Measurements from ENCODE around the gene CNTNAP3.
"Not testable (repeated sequence)": the region's sequence is repeated elsewhere in the genome, so short reads cannot be mapped to it uniquely, and the experiment has no call there.

The CNTNAP3 gene

DNA sequence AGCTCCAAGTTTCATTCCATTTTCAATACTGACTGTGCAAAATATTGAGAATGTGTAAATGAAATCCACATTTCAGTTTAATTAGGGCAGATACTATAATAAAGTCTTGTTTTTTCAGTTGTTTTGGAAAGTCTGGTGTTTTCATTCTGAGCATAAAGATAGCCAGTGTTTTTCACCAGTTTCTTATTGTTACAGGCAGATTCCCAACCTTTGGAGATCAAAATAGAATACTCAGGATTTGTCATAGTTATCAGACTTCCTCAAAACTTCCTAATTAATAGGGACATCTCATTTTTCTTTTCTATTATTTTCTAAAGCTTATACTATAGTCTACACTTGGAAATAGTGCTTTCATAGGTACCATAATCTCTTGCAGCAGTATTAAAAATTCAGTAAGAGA, 176.2 kb downstream of the CNTNAP3 start:
- not testable (repeated sequence) for H3K27me3 ChIP-seq, H3K9ac ChIP-seq, H3K27ac ChIP-seq, H3K4me3 ChIP-seq, H4K20me1 ChIP-seq, H3K4me1 ChIP-seq, H3K4me2 ChIP-seq, H3K9me3 ChIP-seq, H3K36me3 ChIP-seq

DNA sequence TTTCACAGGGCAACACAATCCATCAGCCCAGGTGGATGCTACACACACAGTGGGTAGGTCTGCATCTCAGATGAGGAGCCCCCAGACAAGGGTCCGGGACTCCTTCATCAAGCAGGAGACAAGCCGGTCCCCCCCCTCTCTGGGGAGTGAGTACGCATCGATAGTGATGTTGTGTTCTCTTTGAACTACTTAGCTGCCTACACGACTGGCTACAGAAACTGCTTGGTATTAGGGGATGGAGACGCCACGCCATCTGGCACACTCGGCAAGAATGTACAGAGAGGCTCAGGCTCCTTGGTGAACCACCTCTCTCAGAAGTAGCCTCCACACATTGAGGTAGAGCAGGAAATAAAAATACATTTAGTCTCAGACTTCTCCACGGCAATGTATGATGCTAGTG, 179.8 kb downstream of the CNTNAP3 start:
- Histone ChIP-seq H3K9ac (no peak overlapping the region), H3K27ac (no peak overlapping the region), H3K36me3 (no peaks in the 10 kb centered on the region), H3K9me3 (no peaks in the 10 kb centered on the region), H3K4me3 (no peak overlapping the region), H4K20me1 (no peaks in the 10 kb centered on the region), H3K4me1 (no peaks in the 10 kb centered on the region), H3K4me2 (no peak overlapping the region), H3K27me3 (no peaks in the 10 kb centered on the region)
- TF ChIP-seq Cebpa-rat (IDR thresholded peaks at IDR 0.05), result no peak

DNA sequence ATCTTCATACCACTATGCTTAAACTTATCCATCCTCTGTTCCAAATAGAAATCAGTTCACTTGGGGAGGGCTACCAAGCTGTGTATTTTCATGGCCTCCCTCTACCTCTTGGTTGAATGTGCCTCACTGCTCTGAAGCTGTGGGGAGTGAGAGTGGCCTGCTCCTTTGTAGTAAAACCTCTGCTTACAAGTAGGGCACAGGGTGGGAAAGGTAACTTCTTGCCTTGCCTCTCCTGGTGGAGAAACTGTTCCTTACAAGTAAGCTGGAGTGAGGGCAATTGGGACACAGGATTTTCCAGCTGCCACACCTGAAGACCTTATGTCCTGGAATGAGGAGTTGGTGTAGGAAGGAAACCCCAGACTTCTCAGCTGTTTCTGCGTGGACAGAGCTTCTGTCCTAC, 190.8 kb downstream of the CNTNAP3 start:
- H3K4me2 ChIP-seq, H3K36me3 ChIP-seq, H3K9me3 ChIP-seq, H3K27ac ChIP-seq, H3K9ac ChIP-seq, H4K20me1 ChIP-seq, H3K4me3 ChIP-seq, H3K27me3 ChIP-seq, H3K4me1 ChIP-seq: not testable (repeated sequence)

DNA sequence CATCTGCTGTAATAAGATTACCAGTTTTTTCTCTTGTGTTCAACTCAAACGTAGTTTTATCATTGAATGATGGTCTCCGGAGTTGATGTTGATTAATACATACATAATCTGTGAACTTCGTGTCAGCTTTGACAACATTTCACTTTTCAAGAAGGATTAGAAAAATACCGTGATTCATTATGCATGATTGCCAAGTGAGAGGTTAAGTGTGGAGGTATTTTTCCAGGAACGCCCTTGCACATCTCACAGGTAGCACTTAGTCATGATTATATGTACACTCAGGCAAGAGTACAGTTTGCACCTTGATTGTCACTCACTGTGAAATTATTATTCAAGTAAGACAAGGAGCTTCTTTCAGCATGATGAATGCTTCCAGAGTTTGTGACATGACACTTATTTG, 202.7 kb downstream of the CNTNAP3 start:
- H3K27ac ChIP-seq, H3K4me3 ChIP-seq: not testable (repeated sequence)

DNA sequence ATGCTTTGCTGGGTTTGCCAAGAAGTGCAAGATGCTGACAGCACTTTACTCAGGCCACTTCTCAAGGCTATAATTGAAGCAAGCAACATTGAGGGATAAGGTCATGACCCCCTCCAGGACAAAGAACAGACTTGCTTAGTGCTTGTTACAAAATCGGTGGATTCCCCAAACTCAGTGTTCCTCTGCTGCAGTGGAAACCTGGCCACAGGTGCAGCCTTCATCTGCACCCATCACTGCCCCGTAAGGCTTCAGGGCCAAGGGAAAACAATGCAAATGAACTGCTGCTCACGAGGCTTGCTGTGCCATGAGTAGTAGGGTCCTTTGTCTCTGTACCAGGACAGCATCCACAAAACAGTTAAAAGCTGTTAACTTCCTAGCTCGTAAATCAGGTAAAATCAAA, 205.4 kb downstream of the CNTNAP3 start:
- H3K4me3 ChIP-seq, H3K27ac ChIP-seq, H3K4me2 ChIP-seq, H3K4me1 ChIP-seq, H3K27me3 ChIP-seq, H3K36me3 ChIP-seq, H3K9me3 ChIP-seq, H4K20me1 ChIP-seq, H3K9ac ChIP-seq: not testable (repeated sequence)

More for the DNA sequence above, 202.7 kb downstream of the CNTNAP3 start:
- not testable (repeated sequence) for H3K27me3 ChIP-seq, H3K4me1 ChIP-seq, H3K9ac ChIP-seq, H3K9me3 ChIP-seq, H4K20me1 ChIP-seq, H3K4me2 ChIP-seq, H3K36me3 ChIP-seq

DNA sequence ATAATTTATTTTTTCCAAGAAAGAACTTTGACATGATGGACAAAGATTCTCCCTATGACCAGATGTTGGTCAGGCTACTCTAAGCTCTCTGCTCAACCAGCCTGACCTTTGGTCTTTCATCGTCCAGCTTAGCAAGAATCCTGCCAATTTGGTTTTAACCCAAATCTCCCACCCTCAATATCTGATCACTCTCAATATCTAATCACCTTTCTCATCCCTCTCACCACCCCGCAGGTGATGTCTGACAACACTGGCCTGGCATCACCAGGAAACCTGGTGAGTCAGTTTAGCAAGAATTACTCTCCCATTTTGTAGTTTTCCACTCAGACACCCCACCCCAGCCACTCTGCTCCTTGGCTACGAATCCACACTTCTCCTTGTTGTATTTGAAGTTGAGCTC, 207.9 kb downstream of the CNTNAP3 start:
- H3K9ac ChIP-seq, H3K4me1 ChIP-seq, H4K20me1 ChIP-seq, H3K4me2 ChIP-seq, H3K27me3 ChIP-seq, H3K27ac ChIP-seq, H3K9me3 ChIP-seq, H3K4me3 ChIP-seq, H3K36me3 ChIP-seq: not testable (repeated sequence)

DNA sequence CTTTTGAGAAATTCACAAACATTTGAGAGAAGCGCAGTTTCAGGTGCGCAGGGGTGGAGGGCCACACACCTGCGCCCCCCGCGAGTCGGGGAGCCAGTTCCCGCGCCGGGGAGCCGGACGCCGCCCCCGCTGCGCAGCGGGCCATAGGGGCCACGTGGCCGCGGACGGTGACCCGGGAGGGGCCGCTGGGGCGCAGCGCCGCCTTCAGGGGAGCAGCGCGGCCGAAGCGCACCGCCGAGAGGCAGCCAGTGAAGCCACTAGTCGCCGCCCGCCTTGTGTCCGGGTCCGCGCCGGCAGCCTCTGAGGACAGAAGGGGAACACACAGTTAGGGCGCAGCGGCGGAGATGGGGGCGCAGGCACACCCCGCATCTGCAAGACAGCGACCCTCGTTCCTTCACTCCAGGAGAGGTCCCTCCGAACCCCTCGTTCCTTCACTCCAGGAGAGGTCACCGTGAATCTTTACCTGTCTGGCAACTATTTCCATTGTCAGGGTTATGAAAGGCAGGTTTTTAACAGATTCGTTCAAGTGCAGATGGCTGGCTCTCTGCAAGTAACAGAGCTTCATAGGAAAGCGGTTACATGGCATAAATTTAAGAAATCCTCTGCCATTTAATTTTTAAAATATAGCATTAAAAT, 209.2 kb downstream of the CNTNAP3 start:
- not testable (repeated sequence) for H3K9me3 ChIP-seq, H3K4me1 ChIP-seq, H4K20me1 ChIP-seq, H3K27ac ChIP-seq, H3K4me3 ChIP-seq, H3K9ac ChIP-seq, H3K4me2 ChIP-seq, H3K27me3 ChIP-seq, H3K36me3 ChIP-seq

DNA sequence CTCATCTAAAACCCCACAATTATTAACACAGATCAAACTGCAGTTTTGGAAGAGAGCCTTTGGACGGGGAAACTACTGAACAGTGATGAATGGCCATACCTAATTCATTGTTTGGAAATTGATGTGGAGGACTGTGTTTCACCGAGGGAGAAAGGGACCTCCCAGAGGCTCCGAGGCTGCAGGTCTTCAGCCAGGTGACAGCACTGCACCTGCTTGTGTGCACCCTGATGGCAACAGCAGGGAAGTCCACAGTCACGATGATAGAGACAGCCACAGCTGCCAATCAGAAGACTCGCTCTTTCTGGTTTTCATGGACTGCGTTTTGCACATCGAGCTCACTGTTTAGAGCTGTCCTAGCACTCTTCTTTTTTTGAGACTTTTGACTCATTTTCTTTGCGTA, 214.4 kb downstream of the CNTNAP3 start:
- not testable (repeated sequence) for H3K9ac ChIP-seq, H3K4me3 ChIP-seq, H3K36me3 ChIP-seq, H3K27me3 ChIP-seq, H3K27ac ChIP-seq, H3K4me2 ChIP-seq, H4K20me1 ChIP-seq, H3K4me1 ChIP-seq, H3K9me3 ChIP-seq

DNA sequence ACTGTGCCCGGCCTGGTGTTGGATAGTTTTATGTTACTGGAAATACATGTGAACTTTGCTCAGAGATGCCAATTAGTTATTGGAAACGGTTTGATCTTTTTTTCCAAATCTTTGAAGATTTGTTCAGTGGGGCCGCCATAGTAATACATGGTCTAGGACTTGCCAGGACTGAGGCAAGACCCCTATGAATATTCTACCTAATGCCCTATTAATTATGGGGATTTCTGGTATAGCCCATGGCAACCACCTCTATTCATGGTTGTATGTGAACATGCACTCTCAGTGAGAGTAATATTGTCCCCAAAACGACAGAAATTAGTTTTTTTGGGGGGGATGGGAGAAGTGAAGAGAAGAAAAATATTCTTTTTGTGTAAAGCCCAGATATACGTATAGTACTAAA, 220.3 kb downstream of the CNTNAP3 start:
- peaks cover 12% of the 10 kb centered on the region; the same call in 1 of the 2 replicates for H3K9me3 ChIP-seq
- H3K36me3 ChIP-seq, H3K27me3 ChIP-seq, H3K4me3 ChIP-seq, H3K4me1 ChIP-seq, H3K9ac ChIP-seq, H3K27ac ChIP-seq, H3K4me2 ChIP-seq, H4K20me1 ChIP-seq: not testable (repeated sequence)

DNA sequence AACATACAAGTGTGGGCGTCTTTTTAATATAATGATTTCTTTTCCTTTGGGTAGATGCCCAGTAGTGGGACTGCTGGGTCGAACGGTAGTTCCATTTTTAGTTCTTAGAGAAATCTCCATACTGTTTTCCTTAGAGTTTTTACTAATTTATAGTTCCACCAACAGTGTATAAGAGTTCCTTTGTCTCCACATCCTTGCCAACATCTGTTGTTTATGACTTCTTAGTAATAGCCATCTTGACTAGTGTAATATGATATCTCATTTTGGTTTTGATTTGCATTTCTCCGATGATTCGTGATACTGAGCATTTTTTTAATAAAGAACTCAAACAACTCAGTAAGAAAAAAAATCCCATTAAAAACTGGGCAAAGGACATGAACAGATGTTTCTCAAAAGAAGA, 225.0 kb downstream of the CNTNAP3 start:
- not testable (repeated sequence) for H3K9ac ChIP-seq, H3K27me3 ChIP-seq, H3K4me3 ChIP-seq, H3K27ac ChIP-seq, H3K4me2 ChIP-seq, H3K36me3 ChIP-seq, H3K4me1 ChIP-seq, H4K20me1 ChIP-seq
- H3K9me3 ChIP-seq, result peaks cover 12% of the 10 kb centered on the region; the same call in 1 of the 2 replicates

DNA sequence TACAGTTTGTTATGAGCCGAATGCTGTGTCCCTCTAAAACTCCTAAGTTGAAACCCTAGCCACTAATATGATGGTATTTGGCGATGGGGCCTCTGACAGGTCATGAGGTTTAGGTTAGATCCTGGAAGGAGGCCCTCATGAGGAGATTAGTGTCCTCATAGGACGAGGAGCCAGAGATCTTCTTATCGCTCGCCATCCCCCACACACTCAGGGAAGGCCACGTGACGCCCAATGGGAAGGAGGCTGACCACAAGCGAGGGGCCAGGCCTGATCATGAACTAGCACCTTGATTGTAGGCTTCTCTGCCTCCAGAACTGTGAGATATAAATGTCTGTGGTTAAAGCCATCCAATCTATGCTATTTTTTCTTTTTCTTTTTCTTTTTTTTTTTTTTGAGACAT, 233.5 kb downstream of the CNTNAP3 start:
- not testable (repeated sequence) for H4K20me1 ChIP-seq, H3K9me3 ChIP-seq, H3K4me1 ChIP-seq, H3K27ac ChIP-seq, H3K4me2 ChIP-seq, H3K27me3 ChIP-seq, H3K9ac ChIP-seq, H3K36me3 ChIP-seq, H3K4me3 ChIP-seq

DNA sequence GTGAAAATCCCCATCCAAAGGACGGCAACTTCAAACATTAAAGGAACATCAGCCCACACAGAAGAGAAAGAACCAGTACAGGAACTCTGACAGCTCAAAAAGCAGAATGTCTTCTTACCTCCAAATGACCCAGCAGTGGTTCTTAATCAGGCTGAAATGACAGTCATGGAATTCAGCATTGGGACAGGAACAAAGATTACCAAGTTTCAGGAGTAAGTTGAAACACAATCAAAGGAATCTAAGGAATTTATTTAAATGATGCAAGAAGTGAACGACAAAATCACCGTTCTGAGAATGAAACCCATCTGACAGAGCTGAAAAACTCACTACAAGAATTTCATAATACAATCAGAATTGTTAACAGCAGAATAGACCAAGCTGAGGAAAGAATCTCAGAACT, 241.1 kb downstream of the CNTNAP3 start:
- H4K20me1 ChIP-seq, H3K9me3 ChIP-seq, H3K9ac ChIP-seq, H3K27me3 ChIP-seq, H3K4me3 ChIP-seq, H3K27ac ChIP-seq, H3K36me3 ChIP-seq, H3K4me2 ChIP-seq, H3K4me1 ChIP-seq: not testable (repeated sequence)

DNA sequence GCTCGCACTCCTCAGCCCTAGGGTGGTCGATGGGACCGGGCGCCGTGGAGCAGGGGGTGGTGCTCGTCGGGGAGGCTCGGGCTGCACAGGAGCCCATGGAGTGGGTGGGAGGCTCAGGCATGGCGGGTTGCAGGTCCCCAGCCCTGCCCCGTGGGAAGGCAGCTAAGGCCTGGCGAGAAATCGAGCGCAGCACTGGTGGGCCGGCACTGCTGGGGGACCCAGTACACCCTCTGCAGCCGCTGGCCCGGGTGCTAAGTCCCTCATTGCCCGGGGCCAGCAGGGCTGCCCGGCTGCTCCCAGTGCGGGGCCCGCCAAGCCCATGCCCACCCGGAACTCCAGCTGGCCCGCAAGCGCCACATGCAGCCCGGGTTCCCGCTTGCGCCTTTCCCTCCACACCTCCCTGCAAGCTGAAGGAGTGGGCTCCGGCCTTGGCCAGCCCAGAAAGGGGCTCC, 245.6 kb downstream of the CNTNAP3 start:
- not testable (repeated sequence) for H3K4me1 ChIP-seq, H3K9ac ChIP-seq, H3K27me3 ChIP-seq, H3K4me3 ChIP-seq, H3K9me3 ChIP-seq, H3K4me2 ChIP-seq, H3K36me3 ChIP-seq, H4K20me1 ChIP-seq, H3K27ac ChIP-seq

DNA sequence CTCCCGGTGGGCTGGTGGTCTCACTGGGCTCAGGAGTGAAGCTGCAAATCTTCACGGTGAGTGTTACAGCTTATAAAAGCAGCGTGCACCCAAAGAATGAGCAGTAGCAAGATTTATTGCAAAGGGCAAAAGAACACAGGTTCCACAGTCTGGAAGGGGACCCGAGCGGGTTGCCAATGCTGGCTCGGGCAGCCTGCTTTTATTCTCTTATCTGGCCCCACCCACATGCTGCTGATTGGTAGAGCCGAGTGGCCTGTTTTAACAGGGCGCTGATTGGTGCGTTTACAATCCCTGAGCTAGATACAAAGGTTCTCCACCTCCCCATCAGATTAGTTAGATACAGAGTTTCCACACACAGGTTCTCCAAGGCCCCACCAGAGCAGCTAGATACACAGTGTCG, 246.2 kb downstream of the CNTNAP3 start:
- not testable (repeated sequence) for H4K20me1 ChIP-seq, H3K9ac ChIP-seq

DNA sequence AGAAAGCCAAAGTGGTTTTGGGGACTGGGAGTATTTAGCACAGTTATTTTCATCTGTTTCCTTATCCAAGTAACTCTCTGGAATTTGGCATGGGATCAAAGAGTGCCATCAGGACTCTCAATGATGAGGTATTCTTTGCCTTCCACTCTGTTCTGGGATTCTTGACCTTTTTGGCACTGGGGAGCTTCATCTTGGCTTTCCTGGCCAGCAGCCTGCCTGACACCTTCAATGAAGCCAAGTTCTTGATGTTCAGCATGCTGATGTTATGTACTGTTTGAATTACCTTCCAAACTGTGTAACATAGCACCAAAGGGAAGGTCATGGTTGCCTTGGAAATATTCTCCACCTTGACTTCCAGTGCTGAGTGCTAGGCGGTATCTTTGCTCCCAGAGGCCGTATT, 248.8 kb downstream of the CNTNAP3 start:
- not testable (repeated sequence) for H3K9me3 ChIP-seq, H3K36me3 ChIP-seq, H3K4me2 ChIP-seq, H3K9ac ChIP-seq, H3K4me1 ChIP-seq, H3K4me3 ChIP-seq, H4K20me1 ChIP-seq, H3K27ac ChIP-seq, H3K27me3 ChIP-seq

More for the DNA sequence above, 246.2 kb downstream of the CNTNAP3 start:
- not testable (repeated sequence) for H3K27me3 ChIP-seq, H3K4me2 ChIP-seq, H3K4me3 ChIP-seq, H3K9me3 ChIP-seq, H3K4me1 ChIP-seq, H3K36me3 ChIP-seq, H3K27ac ChIP-seq
